ENCODE data around the gene CEL.
A peak's percentile ranks its signal among the peaks of the same experiment; 100 is the strongest.
"Not testable (repeated sequence)": the region's sequence is repeated elsewhere in the genome, so short reads cannot be mapped to it uniquely, and the experiment has no call there.

The CEL gene

DNA sequence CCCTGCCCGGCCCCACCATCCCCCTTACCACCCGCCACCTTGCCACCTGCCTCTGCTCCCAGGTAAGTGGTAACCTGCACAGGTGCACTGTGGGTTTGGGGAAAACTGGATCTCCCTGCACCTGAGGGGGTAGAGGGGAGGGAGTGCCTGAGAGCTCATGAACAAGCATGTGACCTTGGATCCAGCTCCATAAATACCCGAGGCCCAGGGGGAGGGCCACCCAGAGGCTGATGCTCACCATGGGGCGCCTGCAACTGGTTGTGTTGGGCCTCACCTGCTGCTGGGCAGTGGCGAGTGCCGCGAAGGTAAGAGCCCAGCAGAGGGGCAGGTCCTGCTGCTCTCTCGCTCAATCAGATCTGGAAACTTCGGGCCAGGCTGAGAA is at the start of gene CEL:
Gene CEL, plus strand, starts transcription at position 218 of the 382 bp plus-strand sequence. Its CDS starts 22 bp downstream, at position 240.
- not testable (repeated sequence) for H3K36me3 ChIP-seq (ENCODE audit: control insufficient read depth, insufficient read depth, low read length); H3K27me3 ChIP-seq (replicated peaks; ENCODE audit: control insufficient read depth, insufficient read depth, low read length); DNase-seq (ENCODE audit: extremely low read depth, insufficient read length); H3K4me3 ChIP-seq (replicated peaks; ENCODE audit: low read depth, low read length)

DNA sequence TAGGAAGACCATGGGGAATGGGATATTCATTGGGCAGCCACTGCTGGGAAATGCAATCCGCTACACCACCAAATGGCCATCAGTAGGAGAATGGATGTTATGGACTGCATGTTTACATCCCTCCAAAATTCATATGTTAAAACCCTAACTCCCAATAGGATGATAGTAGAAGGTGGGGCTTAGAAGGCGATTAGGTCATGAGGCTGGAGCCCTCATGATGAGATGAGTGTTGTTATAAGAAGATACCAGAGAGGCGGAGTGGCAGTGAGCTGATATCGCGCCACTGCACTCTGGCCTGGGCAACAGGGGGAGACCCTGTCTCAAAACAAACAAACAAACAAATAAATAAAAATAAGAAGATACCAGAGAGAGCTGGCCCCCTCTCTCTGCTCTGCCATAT is 47.1 kb upstream of the CEL start:
- Histone ChIP-seq H3K4me3 (replicated peaks; ENCODE audit: low read depth, low read length) (no peak overlapping the region), H3K36me3 (ENCODE audit: control insufficient read depth, insufficient read depth, low read length) (no peaks in the 10 kb centered on the region), H3K27me3 (replicated peaks; ENCODE audit: control insufficient read depth, insufficient read depth, low read length) (no peaks in the 10 kb centered on the region)
- TF ChIP-seq, protein P1, sequence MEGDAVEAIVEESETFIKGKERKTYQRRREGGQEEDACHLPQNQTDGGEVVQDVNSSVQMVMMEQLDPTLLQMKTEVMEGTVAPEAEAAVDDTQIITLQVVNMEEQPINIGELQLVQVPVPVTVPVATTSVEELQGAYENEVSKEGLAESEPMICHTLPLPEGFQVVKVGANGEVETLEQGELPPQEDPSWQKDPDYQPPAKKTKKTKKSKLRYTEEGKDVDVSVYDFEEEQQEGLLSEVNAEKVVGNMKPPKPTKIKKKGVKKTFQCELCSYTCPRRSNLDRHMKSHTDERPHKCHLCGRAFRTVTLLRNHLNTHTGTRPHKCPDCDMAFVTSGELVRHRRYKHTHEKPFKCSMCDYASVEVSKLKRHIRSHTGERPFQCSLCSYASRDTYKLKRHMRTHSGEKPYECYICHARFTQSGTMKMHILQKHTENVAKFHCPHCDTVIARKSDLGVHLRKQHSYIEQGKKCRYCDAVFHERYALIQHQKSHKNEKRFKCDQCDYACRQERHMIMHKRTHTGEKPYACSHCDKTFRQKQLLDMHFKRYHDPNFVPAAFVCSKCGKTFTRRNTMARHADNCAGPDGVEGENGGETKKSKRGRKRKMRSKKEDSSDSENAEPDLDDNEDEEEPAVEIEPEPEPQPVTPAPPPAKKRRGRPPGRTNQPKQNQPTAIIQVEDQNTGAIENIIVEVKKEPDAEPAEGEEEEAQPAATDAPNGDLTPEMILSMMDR (IDR thresholded peaks at IDR 0.05; ENCODE audit: insufficient read depth, low read length, poor library complexity, severe bottlenecking), result no peak
- no peak for DNase-seq (ENCODE audit: extremely low read depth, insufficient read length)

DNA sequence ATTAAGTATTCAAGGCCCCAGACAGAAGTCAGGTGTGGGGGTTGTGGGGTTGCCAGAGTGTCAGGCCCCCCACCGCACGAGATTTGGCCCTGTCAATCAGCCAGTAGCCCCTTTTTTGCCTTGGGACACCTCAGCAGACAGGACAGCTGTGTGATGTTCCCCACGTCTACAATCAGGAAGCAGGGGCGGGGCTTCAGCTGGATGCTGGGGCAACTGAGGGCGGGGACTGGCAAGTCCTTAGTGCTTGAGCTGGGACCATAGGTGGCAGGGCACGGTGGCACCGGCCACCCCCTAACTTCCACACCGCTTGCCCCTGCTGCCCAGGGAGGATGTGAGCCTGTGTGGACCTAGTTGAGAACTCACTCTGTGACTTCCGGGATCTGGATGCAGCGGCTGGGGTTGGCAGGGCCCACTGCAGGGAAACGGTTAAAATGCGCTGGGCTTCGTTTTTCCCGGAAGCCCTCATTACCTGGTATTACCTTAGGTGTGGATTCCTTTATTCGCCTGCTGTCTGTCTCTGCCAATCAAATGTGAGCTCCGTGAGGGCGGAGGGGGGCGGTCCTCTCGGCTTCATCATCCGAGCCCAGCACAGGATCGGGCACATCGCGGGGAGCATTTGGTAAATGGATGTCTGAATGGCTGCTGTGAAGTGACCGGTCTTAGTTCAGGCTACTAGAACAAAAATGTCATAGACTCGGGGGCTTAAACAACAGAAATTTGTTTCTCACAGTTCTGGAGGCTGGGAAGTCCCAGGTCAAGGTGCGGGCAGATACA is 38.5 kb upstream of the CEL start:
- TF ChIP-seq, protein P1 (IDR thresholded peaks at IDR 0.05; ENCODE audit: insufficient read depth, low read length, poor library complexity, severe bottlenecking), result no peak
- H3K27me3 ChIP-seq (replicated peaks; ENCODE audit: control insufficient read depth, insufficient read depth, low read length), result no peaks in the 10 kb centered on the region
- H3K36me3 ChIP-seq (ENCODE audit: control insufficient read depth, insufficient read depth, low read length), result no peaks in the 10 kb centered on the region
- DNase-seq (ENCODE audit: extremely low read depth, insufficient read length), result peak; percentile 46
- H3K4me3 ChIP-seq (replicated peaks; ENCODE audit: low read depth, low read length), result no peak overlapping the region

DNA sequence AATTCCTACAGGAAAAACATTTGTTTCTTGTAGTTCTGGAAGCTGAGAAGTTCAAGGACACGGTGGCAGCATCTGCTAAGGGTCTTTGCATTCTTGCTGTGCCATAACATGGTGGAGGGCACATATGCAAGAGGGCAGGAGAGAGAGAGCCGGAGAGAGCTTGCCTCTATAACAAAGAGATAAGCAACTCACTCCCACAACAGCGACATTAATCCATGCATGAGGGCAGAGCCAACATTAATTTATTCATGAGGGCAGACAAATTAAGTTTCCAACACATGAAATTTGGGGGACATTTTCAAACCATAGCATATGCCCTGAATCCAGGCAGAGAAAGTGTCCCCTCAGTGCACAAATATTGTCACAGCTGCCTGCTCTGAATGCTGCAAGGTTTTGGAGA is 35.4 kb upstream of the CEL start:
- H3K27me3 ChIP-seq (replicated peaks; ENCODE audit: control insufficient read depth, insufficient read depth, low read length), result no peaks in the 10 kb centered on the region
- no peaks in the 10 kb centered on the region for H3K36me3 ChIP-seq (ENCODE audit: control insufficient read depth, insufficient read depth, low read length)
- TF ChIP-seq, protein P1 (IDR thresholded peaks at IDR 0.05; ENCODE audit: insufficient read depth, low read length, poor library complexity, severe bottlenecking), result no peak
- DNase-seq (ENCODE audit: extremely low read depth, insufficient read length), result no peak
- H3K4me3 ChIP-seq (replicated peaks; ENCODE audit: low read depth, low read length), result no peak overlapping the region

DNA sequence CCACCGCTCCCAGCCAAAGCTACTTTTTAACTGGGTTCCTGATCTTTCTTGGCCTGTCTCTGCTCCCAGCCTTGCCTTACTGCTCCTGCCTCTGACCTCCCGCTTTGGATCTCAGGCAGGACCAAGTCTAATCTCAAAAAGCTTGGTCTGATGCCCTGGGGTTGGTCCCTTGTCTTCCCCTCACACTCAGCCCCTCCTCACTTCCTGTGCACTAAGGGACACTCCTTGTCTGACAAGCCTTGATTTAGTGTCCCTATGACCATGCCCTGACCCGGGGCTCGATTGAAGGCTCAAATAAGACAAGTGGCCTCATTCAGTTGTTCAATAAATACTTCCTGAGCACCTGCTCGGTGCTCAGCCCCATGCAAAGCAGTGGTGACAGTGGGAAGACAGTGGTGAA is 34.6 kb upstream of the CEL start:
- no peak for DNase-seq (ENCODE audit: extremely low read depth, insufficient read length)
- TF ChIP-seq, protein P1 (IDR thresholded peaks at IDR 0.05; ENCODE audit: insufficient read depth, low read length, poor library complexity, severe bottlenecking), result no peak
- Histone ChIP-seq H3K4me3 (replicated peaks; ENCODE audit: low read depth, low read length) (no peak overlapping the region), H3K36me3 (ENCODE audit: control insufficient read depth, insufficient read depth, low read length) (no peaks in the 10 kb centered on the region), H3K27me3 (replicated peaks; ENCODE audit: control insufficient read depth, insufficient read depth, low read length) (no peaks in the 10 kb centered on the region)

DNA sequence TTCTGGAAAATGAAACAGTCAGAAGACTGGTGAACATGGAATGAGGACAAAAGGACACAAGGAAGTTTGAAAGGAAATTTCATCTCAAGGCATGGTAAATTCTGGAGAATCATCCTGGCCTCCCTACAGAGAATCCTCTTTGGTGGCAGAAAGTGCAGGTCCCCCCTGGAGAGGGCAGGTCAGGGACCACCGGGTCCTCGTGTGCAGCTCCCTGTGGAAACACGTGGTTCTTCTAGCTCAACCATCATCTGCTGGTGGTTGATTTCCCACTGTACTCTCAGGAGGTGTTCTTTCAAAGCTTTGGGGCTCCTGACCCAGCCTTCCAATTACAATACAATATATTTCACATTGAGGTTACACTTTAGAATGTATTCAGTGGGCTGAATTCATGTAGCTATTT is 33.6 kb upstream of the CEL start:
- Histone ChIP-seq H3K27me3 (replicated peaks; ENCODE audit: control insufficient read depth, insufficient read depth, low read length) (no peaks in the 10 kb centered on the region), H3K4me3 (replicated peaks; ENCODE audit: low read depth, low read length) (no peak overlapping the region), H3K36me3 (ENCODE audit: control insufficient read depth, insufficient read depth, low read length) (peaks cover under 1% of the 10 kb centered on the region; the same call in 1 of the 2 replicates)
- TF ChIP-seq, protein P1 (IDR thresholded peaks at IDR 0.05; ENCODE audit: insufficient read depth, low read length, poor library complexity, severe bottlenecking), result no peak
- DNase-seq (ENCODE audit: extremely low read depth, insufficient read length), result no peak

All from GM06990 (cell line).